ENCODE results near the gene PIK3R4.

DNA sequence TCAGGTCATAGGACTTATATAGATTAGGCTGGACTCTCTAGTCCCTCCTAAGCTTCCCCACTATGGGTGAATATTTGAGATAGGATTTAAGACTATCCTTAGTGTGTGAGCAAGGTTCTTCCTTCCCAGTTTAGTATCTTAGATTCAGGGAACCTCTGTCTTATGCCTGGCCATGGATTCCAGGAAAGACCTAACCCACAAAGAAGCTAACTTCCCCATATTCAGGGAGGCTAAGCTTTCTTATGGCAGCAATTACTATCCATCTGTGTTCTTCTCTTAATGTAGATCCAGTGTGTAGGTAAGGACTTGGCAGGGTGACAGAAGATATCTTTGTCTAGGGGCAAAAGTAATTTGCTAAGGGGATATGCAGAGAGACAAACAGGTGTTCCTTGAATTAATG is 25.5 kb upstream of the PIK3R4 start:
- TF ChIP-seq NRF1 (IDR thresholded peaks at IDR 0.05; ENCODE audit: low read depth, low read length) (no peak), GABPA (IDR thresholded peaks at IDR 0.05; ENCODE audit: low read depth) (no peak), GATA2 (CRISPR knock-in tag; IDR thresholded peaks at IDR 0.05) (no peak)
